Measurements from ENCODE around the gene ZBTB20.

The ZBTB20 gene

GRCh38 chr3:114355653-114356052 is 791.4 kb downstream of the ZBTB20 start:
- no peaks in the 10 kb centered on the region for H3K4me1 ChIP-seq (ENCODE audit: insufficient read depth, low read length)
- no peak overlapping the region for H3K27ac ChIP-seq (ENCODE audit: low read length)
- peaks cover 13% of the 10 kb centered on the region; the same call in 1 of the 2 replicates for H3K36me3 ChIP-seq (ENCODE audit: insufficient read depth, low read length)
- H3K9ac ChIP-seq (ENCODE audit: low read depth, low read length): no peak overlapping the region
- TF ChIP-seq EZH2 (IDR thresholded peaks at IDR 0.05; ENCODE audit: borderline replicate concordance, low read depth, low read length, severe bottlenecking) (no peak), CTCF (IDR thresholded peaks at IDR 0.05; ENCODE audit: borderline replicate concordance, extremely low read depth, low read length, poor library complexity, severe bottlenecking) (no peak)
- H2AFZ ChIP-seq (ENCODE audit: low read depth, low read length): no peak overlapping the region
- H4K20me1 ChIP-seq (ENCODE audit: insufficient read depth, low read length): no peaks in the 10 kb centered on the region
- H3K79me2 ChIP-seq (ENCODE audit: insufficient read depth, low read length): no peaks in the 10 kb centered on the region
- DNase-seq (no peak), ATAC-seq (ENCODE audit: insufficient read depth, low read depth) (no peak)
- no peak overlapping the region for H3K4me2 ChIP-seq (ENCODE audit: insufficient read depth, low read length)
- no peak overlapping the region for H3K4me3 ChIP-seq (ENCODE audit: low read depth in 1 of 2, low read length in 2 of 2)
- no peaks in the 10 kb centered on the region for H3K9me3 ChIP-seq (ENCODE audit: insufficient read depth, low read length, severe bottlenecking)
- H3K27me3 ChIP-seq (ENCODE audit: insufficient read depth, low read length, poor library complexity): no peaks in the 10 kb centered on the region

DNA sequence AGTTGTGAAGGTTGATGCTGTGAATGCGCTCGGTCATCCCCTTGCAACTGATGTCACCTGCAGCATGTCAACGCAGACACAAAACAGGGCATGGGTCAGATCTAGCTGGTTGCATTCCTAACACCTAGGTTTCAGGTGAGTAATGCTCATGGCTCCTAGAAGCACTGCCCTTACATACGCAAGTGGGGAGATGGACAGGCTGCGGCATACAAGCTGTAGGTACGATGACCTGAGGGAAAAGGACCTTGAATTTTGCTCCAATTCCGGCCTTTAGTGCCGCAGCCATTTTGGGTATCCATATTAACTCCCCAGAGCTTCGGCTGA is 795.3 kb downstream of the ZBTB20 start:
- no peak overlapping the region for H3K4me2 ChIP-seq (ENCODE audit: insufficient read depth, low read length)
- no peaks in the 10 kb centered on the region for H4K20me1 ChIP-seq (ENCODE audit: insufficient read depth, low read length)
- H3K4me3 ChIP-seq (ENCODE audit: low read depth in 1 of 2, low read length in 2 of 2): no peak overlapping the region
- ATAC-seq (ENCODE audit: insufficient read depth, low read depth) (no peak), DNase-seq (no peak)
- H3K27ac ChIP-seq (ENCODE audit: low read length): no peak overlapping the region
- H2AFZ ChIP-seq (ENCODE audit: low read depth, low read length): no peak overlapping the region
- no peaks in the 10 kb centered on the region for H3K27me3 ChIP-seq (ENCODE audit: insufficient read depth, low read length, poor library complexity)
- H3K9me3 ChIP-seq (ENCODE audit: insufficient read depth, low read length, severe bottlenecking): no peaks in the 10 kb centered on the region
- no peaks in the 10 kb centered on the region for H3K4me1 ChIP-seq (ENCODE audit: insufficient read depth, low read length)
- no peak overlapping the region for H3K9ac ChIP-seq (ENCODE audit: low read depth, low read length)
- TF ChIP-seq CTCF (IDR thresholded peaks at IDR 0.05; ENCODE audit: borderline replicate concordance, extremely low read depth, low read length, poor library complexity, severe bottlenecking) (no peak), EZH2 (IDR thresholded peaks at IDR 0.05; ENCODE audit: borderline replicate concordance, low read depth, low read length, severe bottlenecking) (no peak)
- H3K36me3 ChIP-seq (ENCODE audit: insufficient read depth, low read length): peaks cover 13% of the 10 kb centered on the region; the same call in 1 of the 2 replicates
- no peaks in the 10 kb centered on the region for H3K79me2 ChIP-seq (ENCODE audit: insufficient read depth, low read length)

- ATAC-seq (ENCODE audit: insufficient read depth, low read depth) (no peak), DNase-seq (no peak)
- Histone ChIP-seq H3K27ac (ENCODE audit: low read length) (no peak overlapping the region), H3K27me3 (ENCODE audit: insufficient read depth, low read length, poor library complexity) (no peaks in the 10 kb centered on the region), H3K4me3 (ENCODE audit: low read depth in 1 of 2, low read length in 2 of 2) (no peak overlapping the region), H3K4me2 (ENCODE audit: insufficient read depth, low read length) (no peak overlapping the region), H3K9ac (ENCODE audit: low read depth, low read length) (no peak overlapping the region), H3K4me1 (ENCODE audit: insufficient read depth, low read length) (no peaks in the 10 kb centered on the region), H2AFZ (ENCODE audit: low read depth, low read length) (no peak overlapping the region), H4K20me1 (ENCODE audit: insufficient read depth, low read length) (no peaks in the 10 kb centered on the region), H3K36me3 (ENCODE audit: insufficient read depth, low read length) (peaks cover 13% of the 10 kb centered on the region; the same call in 1 of the 2 replicates), H3K79me2 (ENCODE audit: insufficient read depth, low read length) (no peaks in the 10 kb centered on the region), H3K9me3 (ENCODE audit: insufficient read depth, low read length, severe bottlenecking) (no peaks in the 10 kb centered on the region)
- TF ChIP-seq CTCF (IDR thresholded peaks at IDR 0.05; ENCODE audit: borderline replicate concordance, extremely low read depth, low read length, poor library complexity, severe bottlenecking) (no peak), EZH2 (IDR thresholded peaks at IDR 0.05; ENCODE audit: borderline replicate concordance, low read depth, low read length, severe bottlenecking) (no peak)
Measured at GRCh38 chr3:114351123-114351821, 795.8 kb downstream of the ZBTB20 start.

All from DND-41 (cell line).